Right lobe of liver (tissue), 4 donors: ENCODE measurements around the gene ARID3B.
A peak's percentile ranks its signal among the peaks of the same experiment; 100 is the strongest.

ENCODE experiments used
- POLR2A ChIP-seq: fragments of 450-650 bp; IDR thresholded peaks from one replicate; pipeline ENCODE4 v1.6.1; 2017; ENCODE audit warnings: antibody characterized with exemption, mild to moderate bottlenecking
- TF ChIP-seq, protein P1 (sequence below), 4 donors: fragments of 200-600 bp in 3 of 4; fragments of 450-650 bp in 1 of 4; IDR thresholded peaks; one replicate each; pipeline versions ENCODE4 v1.5.1 to v1.8.0; 2016 to 2022; ENCODE audit warnings: antibody characterized with exemption in 4 of 4, mild to moderate bottlenecking in 2 of 4
- donor health status: DM: no; HTN: no; CAD: no.
- donor health status: DM: no; HTN: no; CAD: no.
- donor health status: DM: no; HTN: yes; CAD: no.

DNA sequence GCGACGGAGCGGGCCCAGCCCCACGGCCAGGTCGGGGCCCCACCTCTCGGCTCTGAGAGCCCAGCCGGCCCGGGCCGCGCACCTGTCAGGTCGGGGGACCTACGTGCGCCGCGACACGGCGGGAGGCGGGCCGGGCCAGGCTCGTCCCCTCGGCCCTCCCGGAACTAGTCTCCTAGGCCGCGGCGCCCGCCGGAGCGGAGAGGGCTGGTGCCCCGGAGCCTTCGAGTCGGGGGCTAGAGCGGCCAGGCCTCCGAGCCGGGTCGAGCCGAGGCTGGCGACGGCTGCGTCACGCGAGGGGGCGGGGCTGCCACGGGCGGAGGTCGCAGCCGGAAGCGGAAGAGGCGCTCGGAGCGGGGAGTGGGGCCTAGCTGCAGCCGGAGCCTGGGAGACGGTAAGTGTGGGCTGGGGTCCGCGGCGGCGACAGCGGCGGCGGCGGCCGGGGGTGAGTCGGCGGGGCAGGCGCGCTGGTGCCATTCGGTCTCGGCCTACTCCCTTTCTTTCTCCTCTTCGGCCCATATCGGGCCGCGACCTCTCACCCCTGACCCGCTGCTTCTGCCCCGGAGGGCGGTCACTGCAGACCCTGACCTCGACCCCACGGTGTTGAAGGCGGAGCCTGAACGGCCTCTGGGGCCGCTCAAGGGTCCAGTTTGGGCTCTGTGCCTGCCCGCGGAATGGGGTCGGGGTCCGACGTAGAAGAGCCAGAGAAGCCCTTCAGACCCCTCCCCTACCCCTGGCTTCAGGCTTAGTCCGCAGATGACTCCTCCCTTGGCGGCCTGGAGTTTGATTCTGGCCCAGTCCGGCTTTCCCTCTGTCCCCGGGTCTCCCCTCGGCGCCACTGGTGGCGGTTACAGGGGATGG is 74.7 kb downstream of the ARID3B start, which contains the start of gene CLK3:
- TF ChIP-seq, protein P1, sequence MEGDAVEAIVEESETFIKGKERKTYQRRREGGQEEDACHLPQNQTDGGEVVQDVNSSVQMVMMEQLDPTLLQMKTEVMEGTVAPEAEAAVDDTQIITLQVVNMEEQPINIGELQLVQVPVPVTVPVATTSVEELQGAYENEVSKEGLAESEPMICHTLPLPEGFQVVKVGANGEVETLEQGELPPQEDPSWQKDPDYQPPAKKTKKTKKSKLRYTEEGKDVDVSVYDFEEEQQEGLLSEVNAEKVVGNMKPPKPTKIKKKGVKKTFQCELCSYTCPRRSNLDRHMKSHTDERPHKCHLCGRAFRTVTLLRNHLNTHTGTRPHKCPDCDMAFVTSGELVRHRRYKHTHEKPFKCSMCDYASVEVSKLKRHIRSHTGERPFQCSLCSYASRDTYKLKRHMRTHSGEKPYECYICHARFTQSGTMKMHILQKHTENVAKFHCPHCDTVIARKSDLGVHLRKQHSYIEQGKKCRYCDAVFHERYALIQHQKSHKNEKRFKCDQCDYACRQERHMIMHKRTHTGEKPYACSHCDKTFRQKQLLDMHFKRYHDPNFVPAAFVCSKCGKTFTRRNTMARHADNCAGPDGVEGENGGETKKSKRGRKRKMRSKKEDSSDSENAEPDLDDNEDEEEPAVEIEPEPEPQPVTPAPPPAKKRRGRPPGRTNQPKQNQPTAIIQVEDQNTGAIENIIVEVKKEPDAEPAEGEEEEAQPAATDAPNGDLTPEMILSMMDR (IDR thresholded peaks at IDR 0.05), result no peak
- TF ChIP-seq POLR2A, result peak; percentile 87
